ENCODE results near the gene ACAA2.
"Not testable (repeated sequence)": the region's sequence is repeated elsewhere in the genome, so short reads cannot be mapped to it uniquely, and the experiment has no call there.

Gene ACAA2

DNA sequence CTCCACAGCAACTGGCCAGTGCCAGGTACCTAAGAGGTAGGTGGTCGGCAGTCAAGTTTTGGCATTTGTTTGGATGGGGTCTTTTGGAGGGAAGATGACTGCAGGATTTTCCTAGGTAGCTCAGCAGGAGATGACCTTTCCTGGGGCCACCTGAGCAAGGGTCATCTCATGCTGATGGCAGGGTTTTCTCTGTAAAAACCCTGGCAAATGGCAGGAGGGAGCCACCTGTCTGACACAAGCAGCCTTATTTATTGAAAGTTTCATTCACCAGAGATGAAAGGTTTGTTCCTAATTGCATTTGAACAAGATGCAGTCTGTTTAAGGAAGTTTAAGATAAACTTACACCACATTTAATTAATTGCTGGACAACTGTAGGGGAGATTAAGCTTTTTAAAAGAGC, 31.6 kb upstream of the ACAA2 start:
- no peak for DNase-seq

DNA sequence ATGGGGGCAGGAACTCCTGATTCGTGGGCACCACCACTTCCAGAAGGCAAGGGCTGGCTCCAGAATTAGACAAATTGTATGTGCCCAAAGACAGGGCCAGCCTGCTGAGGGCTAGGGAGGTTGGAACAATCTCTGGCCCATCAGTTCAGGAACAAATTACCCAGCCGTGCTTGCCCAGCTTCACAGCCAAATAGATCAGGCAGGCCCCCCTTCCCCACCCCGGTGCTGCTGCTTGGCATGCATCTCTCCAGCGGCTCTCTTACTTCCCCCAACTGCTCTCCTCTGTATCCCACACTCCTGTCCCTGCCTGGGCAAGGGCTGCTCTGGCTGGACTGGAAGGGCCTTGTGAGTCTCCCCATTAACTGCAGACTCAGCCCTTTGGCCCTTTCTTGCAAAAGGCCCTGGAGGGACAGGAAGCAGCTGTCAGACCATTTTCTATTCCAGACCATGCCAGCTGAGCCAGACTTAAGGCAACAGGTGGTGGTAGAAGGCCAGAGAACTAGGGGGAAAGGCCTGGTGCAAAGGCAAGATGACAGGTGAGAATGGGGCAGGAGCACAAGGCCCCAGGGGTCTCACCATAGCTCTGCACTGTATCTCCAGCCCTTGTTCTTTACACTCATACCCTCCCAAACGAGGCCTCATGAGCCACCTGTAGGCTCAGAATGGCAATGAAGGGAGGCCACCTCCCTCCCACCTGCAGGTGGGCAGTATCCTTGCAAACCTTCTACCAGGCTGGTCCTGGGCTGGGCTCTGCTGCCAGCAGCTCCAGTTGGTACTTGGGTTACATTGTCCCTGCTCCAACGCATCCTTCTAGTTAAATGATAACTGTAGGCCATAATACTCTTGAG, 30.7 kb upstream of the ACAA2 start:
- DNase-seq = no peak

DNA sequence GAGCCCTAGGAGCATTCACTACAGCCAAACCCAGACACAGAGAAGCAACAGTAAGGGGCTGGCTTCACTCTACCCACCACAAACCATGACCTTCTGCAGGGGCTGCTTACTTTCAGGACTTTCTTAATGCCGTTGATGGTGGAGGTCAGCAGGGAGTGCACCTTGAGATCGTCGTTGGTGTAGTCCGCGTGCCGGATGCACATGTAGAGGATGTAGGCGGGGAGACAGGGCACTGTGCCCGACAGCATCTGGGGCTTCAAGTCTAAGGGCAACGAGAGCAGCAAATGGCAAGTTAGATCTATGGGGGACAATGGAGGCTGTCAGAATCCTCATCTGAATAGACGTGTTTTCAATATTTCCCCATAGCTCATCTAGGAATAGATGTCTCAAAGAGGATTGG, 29.8 kb upstream of the ACAA2 start:
- no peak for DNase-seq

DNA sequence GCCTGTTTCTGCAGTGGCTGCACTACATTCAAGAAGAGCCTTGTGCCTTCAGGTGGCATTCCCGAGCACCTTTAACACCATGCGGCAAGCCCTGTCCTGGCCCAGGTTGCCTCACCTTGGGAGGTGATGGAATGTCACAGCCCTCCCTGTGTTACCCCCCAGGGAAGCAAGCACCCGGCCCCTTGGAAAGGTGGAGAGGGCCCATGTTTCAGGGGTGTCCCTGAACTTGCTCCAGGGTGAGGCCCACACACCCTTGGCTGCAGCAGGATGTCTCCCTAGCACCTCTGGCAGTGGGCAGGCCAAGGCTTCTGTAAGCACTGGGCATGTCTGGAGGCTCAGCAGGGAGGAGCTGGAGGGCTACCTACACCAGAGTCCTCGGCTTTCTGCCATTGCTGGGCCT, 29.3 kb upstream of the ACAA2 start:
- no peak for DNase-seq

DNA sequence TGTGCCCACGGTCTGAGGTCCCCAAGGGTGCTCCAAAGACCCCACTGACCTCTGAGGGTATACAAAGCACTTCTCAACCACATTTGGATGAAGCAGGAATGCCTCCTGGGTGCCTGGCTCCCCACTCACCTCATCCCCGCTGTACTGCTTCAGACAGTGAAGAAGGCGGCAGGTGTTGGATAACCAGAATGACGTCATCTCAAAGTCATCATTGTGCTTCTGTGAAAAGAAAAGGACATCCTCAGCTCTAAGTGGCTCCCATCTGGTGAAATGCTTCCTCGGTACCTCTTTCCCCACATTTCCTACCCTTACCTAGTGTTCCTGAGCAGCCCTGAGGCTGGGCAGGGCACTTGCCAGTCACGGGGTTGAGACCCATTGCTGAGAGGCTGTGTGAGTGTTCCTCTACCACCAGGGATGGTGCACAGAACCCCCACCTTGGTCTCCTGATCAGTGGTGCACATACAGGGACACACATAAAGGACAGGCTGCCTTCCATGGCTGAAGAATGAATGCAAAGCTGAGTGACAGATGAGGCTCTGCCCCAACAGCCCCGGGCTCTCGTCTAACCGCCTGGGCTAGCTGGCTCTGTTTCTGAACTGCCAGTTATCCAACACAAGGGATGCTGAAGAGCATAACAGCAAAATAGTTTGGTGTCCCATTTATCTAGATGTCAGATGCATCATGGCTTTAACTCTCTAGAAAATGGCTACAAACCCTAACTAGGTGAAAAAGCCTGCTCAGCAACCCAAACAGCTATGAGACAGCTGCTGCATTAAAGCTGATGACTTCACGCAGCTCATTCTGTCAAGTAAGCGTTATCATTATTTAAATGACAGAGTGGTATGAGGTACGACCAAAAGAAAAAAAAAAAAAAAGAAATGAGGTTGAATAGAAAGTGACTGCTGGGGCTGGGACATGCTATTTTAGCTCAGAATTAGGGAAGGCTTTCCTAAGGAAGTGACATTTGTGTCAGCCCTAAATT, 28.2 kb upstream of the ACAA2 start:
- no peak for DNase-seq

GRCh38 chr18:49839012-49839411, 25.7 kb upstream of the ACAA2 start:
- DNase-seq = no peak

DNA sequence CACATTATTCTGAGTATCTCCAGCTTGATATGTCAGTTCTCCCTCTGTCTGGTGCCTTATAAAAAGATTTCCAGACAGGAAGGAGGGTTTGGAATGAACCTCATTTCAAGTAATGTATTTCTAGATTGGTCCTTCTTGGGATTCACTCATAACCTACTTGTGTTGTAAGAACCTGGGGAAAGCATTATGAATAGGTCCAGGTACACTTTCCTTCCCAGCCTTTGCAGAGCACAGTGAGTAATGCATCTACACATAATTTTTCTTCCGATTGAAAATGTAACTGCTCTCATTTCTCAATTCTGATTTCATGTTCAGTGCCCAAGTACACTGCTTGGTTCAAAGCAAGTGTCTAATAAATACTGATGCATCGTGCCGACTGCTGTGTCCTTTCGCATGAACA, 25.0 kb upstream of the ACAA2 start:
- no peak for DNase-seq

GRCh38 chr18:49837889-49838288, 24.6 kb upstream of the ACAA2 start:
- DNase-seq = no peak

DNA sequence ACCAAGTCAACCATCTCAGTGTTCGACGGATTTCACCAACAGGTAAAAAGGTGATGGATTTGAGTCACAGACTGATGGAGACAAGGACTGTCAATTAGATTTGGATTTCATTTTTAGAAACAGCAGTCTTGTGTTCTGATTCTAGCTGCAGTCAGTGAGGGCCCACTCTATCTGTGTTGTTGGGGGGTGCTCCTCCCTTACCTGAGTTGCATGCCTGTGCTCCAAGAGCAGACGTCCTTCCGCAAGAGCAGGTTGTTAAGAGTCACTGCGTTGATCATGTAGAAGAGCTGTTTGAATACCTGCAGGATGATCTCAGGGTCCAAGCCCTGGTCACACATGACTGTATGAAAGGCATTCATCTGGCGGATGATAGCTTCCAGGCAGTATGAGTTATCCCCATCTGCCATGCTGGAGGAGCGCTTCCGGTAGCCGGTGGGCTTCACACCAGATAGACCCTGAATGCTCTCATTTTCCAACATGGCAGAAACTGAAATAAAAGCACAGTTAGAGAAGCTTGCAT, 24.0 kb upstream of the ACAA2 start:
- DNase-seq = not testable (repeated sequence)

DNA sequence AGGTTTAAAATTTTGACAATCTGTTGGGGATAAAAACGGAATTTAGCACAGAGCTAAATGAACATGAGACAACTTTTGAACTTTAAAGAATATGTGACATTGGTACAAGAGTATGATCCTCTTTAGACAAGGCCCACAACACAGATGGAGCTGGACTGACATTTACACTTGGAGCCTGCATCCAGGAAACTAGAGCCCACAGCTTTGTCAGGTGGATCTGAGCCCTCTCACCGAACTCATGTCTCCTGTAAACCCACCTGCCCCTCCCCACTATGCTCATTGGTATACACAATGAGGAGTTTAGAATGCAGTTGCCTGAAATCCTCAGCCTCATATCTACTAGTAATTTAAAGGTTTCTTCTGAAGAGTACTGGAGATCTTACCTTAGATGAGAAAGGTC, 22.1 kb upstream of the ACAA2 start:
- DNase-seq = no peak

- no peak for DNase-seq
Observed at GRCh38 chr18:49834258-49834657, 20.9 kb upstream of the ACAA2 start.

- DNase-seq = no peak
Observed at GRCh38 chr18:49833814-49834213, 20.5 kb upstream of the ACAA2 start.

DNA sequence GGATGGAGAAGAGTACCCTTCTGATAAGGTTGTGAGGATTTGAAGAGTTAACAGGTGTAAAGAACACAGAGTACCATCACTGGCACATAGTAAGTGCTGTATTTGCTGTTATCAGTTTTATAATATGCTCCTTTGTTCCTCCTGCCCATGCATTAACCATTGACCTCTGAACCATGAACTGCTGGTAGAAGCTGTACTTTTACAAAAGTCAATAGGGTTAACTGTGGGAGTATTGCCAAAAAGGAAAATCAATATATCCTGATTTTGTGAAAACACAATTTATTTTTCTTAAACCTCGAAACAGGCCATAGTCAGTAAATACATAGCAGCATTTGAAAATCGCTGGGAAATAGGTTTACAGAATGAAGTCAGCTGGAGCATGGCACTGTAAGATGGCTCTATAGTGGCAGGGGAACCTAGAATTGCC, 18.9 kb upstream of the ACAA2 start:
- no peak for DNase-seq

- no peak for DNase-seq
Observed at GRCh38 chr18:49827996-49828395, 14.7 kb upstream of the ACAA2 start.

DNA sequence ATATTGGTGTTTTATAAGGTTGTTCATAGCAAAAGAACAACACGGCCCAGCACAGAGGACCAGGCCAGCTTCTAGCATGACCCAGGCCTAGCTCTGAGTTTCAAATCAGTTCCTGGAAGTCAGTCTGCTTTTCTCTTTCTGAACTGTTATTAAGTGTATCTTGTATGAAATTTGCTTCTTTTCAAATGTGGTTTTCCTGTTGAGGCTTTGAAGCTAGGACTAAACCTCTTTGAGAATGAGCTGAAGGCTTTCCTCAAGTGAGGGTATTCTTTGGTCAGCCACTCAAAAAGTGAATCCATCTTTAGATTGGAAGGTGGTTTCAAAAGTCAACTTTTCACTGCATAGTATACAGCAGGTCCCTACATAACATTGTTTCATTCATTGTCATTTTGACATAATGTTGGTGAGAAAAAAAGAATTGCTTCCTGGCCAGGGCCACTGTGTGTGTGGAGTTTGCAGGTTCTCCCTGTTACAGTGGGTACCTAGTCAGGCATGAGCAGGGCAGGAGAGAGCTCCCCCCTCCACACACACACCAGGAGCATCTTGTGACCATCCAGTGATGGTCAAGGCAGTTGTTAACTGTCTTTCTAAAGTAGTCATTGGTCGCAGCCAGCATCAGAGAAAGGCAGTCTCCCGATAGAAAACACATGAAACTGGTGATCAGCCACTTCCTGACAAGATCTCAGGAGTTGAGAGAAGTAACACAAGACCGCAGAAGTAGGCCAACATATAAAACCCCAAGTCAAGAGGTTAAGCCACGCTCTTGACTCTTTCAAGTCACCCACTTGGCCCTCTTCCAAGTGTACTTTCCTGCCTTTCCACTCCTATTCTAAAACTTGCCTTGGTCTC, 6.7 kb upstream of the ACAA2 start:
- DNase-seq = no peak

DNA sequence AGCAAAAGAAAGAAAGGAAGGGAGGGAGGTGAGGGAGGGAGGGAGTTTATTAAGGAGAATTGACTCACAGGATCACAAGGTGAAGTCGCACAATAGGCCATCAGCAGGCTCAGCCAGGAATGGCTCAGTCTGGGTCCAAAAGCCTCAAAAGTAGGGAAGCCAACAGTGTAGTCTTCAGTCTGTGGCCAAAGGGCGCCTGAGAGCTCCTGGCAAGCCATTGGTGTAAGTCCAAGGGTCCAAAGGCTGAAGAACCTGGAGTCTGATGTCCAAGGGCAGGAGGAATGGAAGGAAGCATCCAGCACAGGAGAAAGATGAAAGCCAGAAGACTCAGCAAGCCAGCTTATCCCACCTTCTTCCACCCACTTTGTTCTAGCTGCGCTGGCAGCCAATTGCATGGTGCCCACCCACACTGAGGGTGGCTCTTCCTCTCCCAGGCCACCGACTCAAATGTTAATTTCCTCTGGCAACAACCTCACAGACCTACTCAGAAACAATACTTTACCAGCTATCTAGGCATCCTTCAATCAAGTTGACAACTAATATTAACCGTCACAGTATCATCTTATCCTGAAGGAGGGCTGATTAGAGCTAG, 5.8 kb upstream of the ACAA2 start:
- DNase-seq = no peak

- no peak for DNase-seq
Observed at GRCh38 chr18:49817947-49818346, 4.6 kb upstream of the ACAA2 start.

DNA sequence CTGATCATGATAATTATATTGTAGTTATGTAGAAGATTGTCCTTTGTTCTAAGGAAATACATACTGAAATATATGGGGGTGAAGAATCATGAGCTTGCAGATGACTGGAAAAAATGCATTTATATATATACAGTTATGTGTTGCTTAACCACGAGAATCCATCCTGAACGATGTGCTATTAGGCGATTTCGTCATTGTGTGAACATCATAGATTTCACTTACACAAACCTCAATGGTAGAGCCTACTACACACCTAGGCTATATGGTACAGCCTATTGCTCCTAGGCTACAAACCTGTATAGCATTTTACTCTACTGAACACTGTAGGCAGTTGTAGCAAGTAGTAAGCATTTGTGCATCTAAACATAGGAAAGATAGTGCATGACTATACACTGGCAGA, 2.6 kb upstream of the ACAA2 start:
- no peak for DNase-seq

DNA sequence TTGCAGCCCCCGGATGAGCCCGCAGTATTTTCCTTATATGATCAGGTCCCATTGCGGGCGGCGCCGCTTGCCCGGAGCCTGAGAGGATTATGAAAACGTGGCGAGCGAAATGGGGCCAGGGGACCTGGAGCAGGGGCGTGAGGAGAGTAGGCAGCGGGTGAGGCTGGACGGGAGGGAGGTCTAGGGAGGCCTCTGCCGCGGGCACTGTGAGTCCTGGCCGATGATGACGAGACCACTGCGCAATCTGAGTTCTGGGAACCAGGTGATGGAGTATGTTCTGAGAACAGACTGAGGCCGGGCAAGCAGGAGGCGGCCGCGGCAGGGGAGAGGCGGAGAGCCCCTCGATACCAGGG, 790 bp upstream of the ACAA2 start:
- peak; percentile 54 for DNase-seq

DNA sequence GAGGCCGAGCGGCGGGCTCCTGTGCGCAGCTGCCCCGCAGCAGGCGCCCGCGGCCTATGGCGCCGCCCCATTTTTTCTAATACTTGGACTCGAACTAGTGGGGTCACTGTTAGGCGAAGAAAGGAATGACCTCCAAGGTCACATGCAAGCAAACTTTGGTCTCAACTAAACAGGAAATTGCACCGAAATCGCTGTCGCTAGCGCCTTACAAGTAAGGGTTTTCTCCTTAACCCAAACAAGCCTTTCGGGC, 339 bp downstream of the ACAA2 start:
- peak; percentile 34 for DNase-seq

DNA sequence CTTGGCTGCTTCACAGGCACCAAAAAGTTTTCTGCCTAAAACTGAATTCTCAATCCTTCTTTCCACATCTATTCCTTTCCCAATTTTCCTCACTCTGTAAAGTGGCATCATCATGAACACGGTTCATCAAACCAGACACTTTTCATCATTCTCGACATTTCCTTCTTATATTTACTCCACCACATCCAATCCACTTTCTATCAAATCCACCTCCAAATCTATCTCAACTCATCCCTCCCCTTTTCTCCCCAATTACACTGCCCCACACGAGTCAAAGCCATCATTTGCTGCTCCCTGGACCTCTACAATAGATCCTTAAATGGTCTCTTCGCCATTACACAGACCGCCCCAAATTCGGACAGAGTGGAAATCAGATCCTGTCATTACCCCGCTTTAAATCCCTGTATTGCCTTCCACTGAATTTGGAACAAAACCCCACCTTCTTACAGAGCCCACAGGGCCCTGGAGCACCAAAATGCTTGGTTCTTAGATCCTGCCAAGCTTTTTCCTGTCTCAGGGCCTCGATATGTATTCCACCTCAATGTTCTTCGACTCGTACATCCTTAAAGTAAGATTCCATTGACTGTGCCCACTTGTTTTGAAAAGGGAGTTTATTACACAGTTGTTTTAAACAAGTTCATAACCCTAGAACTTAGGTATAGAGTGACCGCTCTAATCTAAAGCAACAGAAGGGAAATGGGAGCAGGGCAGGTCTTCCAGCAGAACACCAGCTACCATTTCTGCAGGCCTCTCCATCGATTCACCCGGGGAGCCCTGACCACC, 856 bp downstream of the ACAA2 start:
- peak; percentile 45 for DNase-seq
